T-helper 2 cell (primary cell): Measurements from ENCODE around the gene ADCY3.

Experiments used
- DNase-seq, 5 experiments: peaks; one replicate each; pipeline versions ENCODE4 v3.0.0 to v3.0.0-alpha.2; 2012 to 2022

ADCY3 gene

GRCh38 chr2:24903161-24904103 is 16.6 kb downstream of the ADCY3 start:
- no peak for DNase-seq

- DNase-seq = no peak
Measured at GRCh38 chr2:24899361-24899910, 20.6 kb downstream of the ADCY3 start.

- no peak for DNase-seq
Measured at GRCh38 chr2:24898122-24899109, 21.6 kb downstream of the ADCY3 start.

GRCh38 chr2:24894750-24895149 is 25.3 kb downstream of the ADCY3 start:
- no peak for DNase-seq

- DNase-seq = no peak
Measured at GRCh38 chr2:24893934-24894333, 26.1 kb downstream of the ADCY3 start.

- no peak for DNase-seq
Measured at GRCh38 chr2:24892928-24893327, 27.1 kb downstream of the ADCY3 start.

- no peak for DNase-seq
Measured at GRCh38 chr2:24891201-24891600, 28.8 kb downstream of the ADCY3 start.

GRCh38 chr2:24889221-24889620 is 30.8 kb downstream of the ADCY3 start:
- no peak for DNase-seq

GRCh38 chr2:24888177-24888576 is 31.9 kb downstream of the ADCY3 start:
- no peak for DNase-seq

GRCh38 chr2:24887307-24887874 is 32.6 kb downstream of the ADCY3 start:
- no peak for DNase-seq

- no peak for DNase-seq
Measured at GRCh38 chr2:24886691-24887304, 33.2 kb downstream of the ADCY3 start.

- no peak for DNase-seq
Measured at GRCh38 chr2:24886126-24886501, 33.9 kb downstream of the ADCY3 start.

- DNase-seq = no peak
Measured at GRCh38 chr2:24885221-24886125, 34.6 kb downstream of the ADCY3 start.

GRCh38 chr2:24883946-24884345 is 36.1 kb downstream of the ADCY3 start:
- no peak for DNase-seq

- no peak for DNase-seq
Measured at GRCh38 chr2:24881623-24882022, 38.4 kb downstream of the ADCY3 start.

GRCh38 chr2:24881158-24881557 is 38.9 kb downstream of the ADCY3 start:
- DNase-seq = no peak

- DNase-seq = no peak
Measured at GRCh38 chr2:24878341-24878740, 41.7 kb downstream of the ADCY3 start.

- no peak for DNase-seq
Measured at GRCh38 chr2:24877646-24878045, 42.4 kb downstream of the ADCY3 start.

- DNase-seq = no peak
Measured at GRCh38 chr2:24877067-24877466, 43.0 kb downstream of the ADCY3 start.

GRCh38 chr2:24875901-24876300 is 44.1 kb downstream of the ADCY3 start:
- no peak for DNase-seq

GRCh38 chr2:24875272-24875671 is 44.8 kb downstream of the ADCY3 start:
- no peak for DNase-seq
